HFFc6 (cell line): Measurements from ENCODE around the gene CCDC187. TPM values are rescaled to one million over a fixed set of nuclear protein-coding genes. Genes with fewer than 3 reads are reported as not detected.

ENCODE experiments used
- DNase-seq: peaks from one replicate; pipeline ENCODE4 v3.0.0-alpha.2; 2018
- H3K27ac Mint-ChIP-seq: 2 replicates; pipeline ENCODE4 v1.8.0; 2020; ENCODE audit warnings: mild to moderate bottlenecking, mixed read lengths
- H3K27me3 Mint-ChIP-seq: 2 replicates; pipeline ENCODE4 v1.8.0; 2021; ENCODE audit warnings: mild to moderate bottlenecking, moderate library complexity, mixed read lengths; ENCODE audit not compliant: insufficient read depth
- H3K36me3 Mint-ChIP-seq: 2 replicates; pipeline ENCODE4 v1.8.0; 2021; ENCODE audit warnings: low read depth, mixed read lengths
- H3K4me1 Mint-ChIP-seq: 2 replicates; pipeline ENCODE4 v1.8.0; 2020; ENCODE audit warnings: low read depth, mixed read lengths
- H3K4me3 Mint-ChIP-seq: 2 replicates; pipeline ENCODE4 v1.8.0; 2020; ENCODE audit warnings: mild to moderate bottlenecking, moderate library complexity, mixed read lengths
- H3K9me3 Mint-ChIP-seq: 2 replicates; pipeline ENCODE4 v1.8.0; 2020; ENCODE audit warnings: mild to moderate bottlenecking, mixed read lengths
- CTCF ChIP-seq: fragments of 200-600 bp; sonication (generic); IDR thresholded peaks from 2 replicates; pipeline ENCODE4 v1.5.0; 2021; ENCODE audit warnings: antibody characterized with exemption, mild to moderate bottlenecking
- total RNA-seq, 6 experiments: library from RNA; stranded (reverse); fragmentation: NEBNext Ultra II Directional; extraction: Animal tissue kit (Norgen Biotek cat#: 25700); gene quantifications; 2 replicates in 1 of 6; 3 replicates in 5 of 6; pipeline ENCODE4 v1.2.3, GENCODE V29; 2021

Gene CCDC187
- total RNA-seq, 6 experiments from 2014 or later: not detected

DNA sequence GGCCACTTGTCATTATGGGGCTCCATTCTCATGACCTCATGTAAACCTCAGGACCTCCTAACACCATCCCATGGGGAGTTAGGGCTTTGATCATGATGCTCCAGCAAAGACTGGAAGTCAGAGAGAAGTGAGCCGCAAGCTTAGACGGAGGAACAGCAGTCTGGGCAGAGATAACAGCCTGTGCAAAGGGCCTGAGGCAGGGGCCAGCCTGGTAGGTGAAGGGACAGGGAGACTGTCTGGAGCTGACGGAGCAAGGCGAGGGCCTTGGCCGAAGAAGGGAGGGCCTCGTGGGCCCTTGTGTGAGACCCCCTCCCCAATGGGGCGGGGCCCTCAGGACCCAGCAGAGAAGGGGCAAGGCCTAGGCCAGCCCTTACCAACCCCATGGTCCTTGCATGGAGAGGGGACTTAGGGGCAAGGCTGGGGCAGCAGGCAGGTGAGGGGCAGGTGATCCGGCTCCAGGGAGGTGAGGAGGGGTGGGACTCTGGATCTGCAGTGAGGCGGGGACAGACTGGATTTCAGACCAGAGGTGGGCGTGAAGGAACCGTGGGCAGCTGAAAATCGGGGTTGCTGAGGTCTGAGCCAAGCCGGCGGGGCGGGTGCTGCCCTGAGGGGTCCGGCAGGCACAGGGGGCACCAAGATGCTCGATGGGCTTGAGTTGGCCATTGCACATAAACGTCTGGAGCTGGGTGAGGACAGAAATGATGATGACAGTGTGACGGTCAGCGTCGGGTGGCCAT is 40.8 kb upstream of the CCDC187 start:
- Mint-ChIP-seq H3K4me1 (peaks cover 18% of the 10 kb centered on the region), H3K27me3 (peaks cover 12% of the 10 kb centered on the region), H3K27ac (peak overlapping the region; percentile 46), H3K4me3 (peak overlapping the region; percentile 11; the same call in 1 of the 2 replicates), H3K36me3 (no peaks in the 10 kb centered on the region), H3K9me3 (no peaks in the 10 kb centered on the region)
- no peak for DNase-seq
- no peak for TF ChIP-seq CTCF

GRCh38 chr9:136343884-136344269 is 40.0 kb upstream of the CCDC187 start:
- no peak for DNase-seq
- H3K36me3 Mint-ChIP-seq: no peaks in the 10 kb centered on the region

GRCh38 chr9:136343121-136343883 is 39.4 kb upstream of the CCDC187 start:
- no peak overlapping the region for H3K4me3 Mint-ChIP-seq

More at GRCh38 chr9:136343884-136344269, 40.0 kb upstream of the CCDC187 start:
- TF ChIP-seq CTCF: no peak
- no peak overlapping the region for H3K4me3 Mint-ChIP-seq
- H3K27me3 Mint-ChIP-seq: peaks cover 12% of the 10 kb centered on the region
- H3K9me3 Mint-ChIP-seq: no peaks in the 10 kb centered on the region
- H3K4me1 Mint-ChIP-seq: peaks cover 18% of the 10 kb centered on the region
- H3K27ac Mint-ChIP-seq: no peak overlapping the region

DNA sequence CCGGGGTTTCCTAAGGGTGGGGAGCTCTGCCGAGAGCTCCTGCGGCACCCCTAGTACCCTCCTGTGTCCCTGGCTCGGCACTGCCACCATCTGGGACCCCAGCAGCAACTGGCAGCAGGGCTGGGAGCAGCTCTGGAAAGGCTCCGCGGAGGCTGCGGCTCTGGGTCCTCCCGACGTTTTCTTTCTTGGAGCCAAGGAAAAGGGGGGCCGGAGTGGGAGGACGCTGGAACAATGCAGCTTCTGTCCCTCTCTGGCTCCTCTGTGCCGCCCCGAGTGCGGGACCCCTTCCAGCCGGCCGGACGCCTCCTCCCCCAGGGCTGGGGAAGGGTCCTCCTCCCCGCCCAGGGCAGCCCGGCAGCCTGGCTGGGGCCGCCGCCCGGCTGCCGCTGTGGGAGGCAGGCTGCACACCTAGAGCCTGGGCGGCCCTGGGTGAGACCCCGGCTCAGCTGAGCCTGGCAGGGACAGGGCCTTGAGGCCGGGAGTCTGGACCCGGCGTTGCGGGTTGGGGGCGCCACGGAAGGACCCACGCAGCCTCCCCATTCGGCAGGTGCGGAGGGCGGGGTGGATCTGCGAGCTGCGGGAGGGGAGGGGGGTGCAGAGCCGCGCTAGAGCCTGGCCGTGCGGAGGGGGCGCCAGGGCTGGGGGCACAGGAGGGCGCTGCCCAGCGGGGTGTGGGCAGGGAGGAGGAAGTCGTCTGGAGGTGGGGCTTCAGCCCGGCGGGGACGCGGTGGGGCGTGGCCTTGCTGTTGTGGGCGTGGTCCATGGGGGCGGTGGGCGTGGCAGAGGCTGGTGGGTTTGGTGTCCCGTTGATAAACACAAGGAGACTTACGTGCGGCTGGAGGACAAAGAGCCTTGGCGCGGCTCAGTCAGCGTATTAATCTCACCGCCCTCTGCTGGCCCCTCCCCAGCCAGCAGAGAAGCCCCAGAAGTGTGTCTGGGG is 38.6 kb upstream of the CCDC187 start:
- no peaks in the 10 kb centered on the region for H3K9me3 Mint-ChIP-seq
- TF ChIP-seq CTCF: no peak
- H3K4me1 Mint-ChIP-seq: peaks cover 18% of the 10 kb centered on the region
- DNase-seq: no peak
- H3K36me3 Mint-ChIP-seq: no peaks in the 10 kb centered on the region
- H3K27me3 Mint-ChIP-seq: peaks cover 9% of the 10 kb centered on the region
- H3K27ac Mint-ChIP-seq: no peak overlapping the region
- no peak overlapping the region; the same call in 1 of the 2 replicates for H3K4me3 Mint-ChIP-seq

More at GRCh38 chr9:136343121-136343883, 39.4 kb upstream of the CCDC187 start:
- no peaks in the 10 kb centered on the region for H3K36me3 Mint-ChIP-seq
- H3K4me1 Mint-ChIP-seq: peaks cover 18% of the 10 kb centered on the region
- no peaks in the 10 kb centered on the region for H3K9me3 Mint-ChIP-seq
- H3K27ac Mint-ChIP-seq: no peak overlapping the region
- H3K27me3 Mint-ChIP-seq: peaks cover 9% of the 10 kb centered on the region
- TF ChIP-seq CTCF: no peak
- DNase-seq: no peak

DNA sequence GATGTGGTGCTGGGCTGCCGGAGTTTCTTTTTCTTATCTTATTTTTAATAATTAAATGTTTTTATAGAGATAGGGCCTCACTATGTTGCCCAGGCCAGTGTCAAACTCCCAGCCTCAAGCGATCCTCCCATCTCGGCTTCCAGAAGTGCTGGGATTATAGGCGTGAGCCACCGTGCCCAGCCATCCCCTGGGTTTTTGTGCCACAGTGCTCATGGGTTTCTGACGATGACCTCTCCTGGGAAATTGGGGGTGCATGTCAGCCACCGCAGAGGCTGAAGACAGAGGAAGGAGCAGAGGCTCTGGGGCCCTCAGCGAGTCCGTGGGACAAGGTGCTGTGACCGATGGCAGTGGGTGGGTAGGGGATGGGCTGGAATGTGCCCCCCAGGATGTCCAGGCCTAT is 37.9 kb upstream of the CCDC187 start:
- no peaks in the 10 kb centered on the region for H3K36me3 Mint-ChIP-seq
- H3K27ac Mint-ChIP-seq: no peak overlapping the region
- peaks cover 18% of the 10 kb centered on the region for H3K4me1 Mint-ChIP-seq
- no peak for DNase-seq
- H3K9me3 Mint-ChIP-seq: no peaks in the 10 kb centered on the region
- H3K27me3 Mint-ChIP-seq: peaks cover 9% of the 10 kb centered on the region
- TF ChIP-seq CTCF: no peak
- H3K4me3 Mint-ChIP-seq: no peak overlapping the region
